ENCODE results near the gene FAM133A.

FAM133A gene

GRCh38 chrX:93673869-93674271 lies at the start of gene FAM133A:
Gene FAM133A (plus strand): TSS chrX:93674206. CDS start chrX:93709420, 35,214 bp downstream.
- peak; percentile 1 for DNase-seq (ENCODE audit: low spot score)

- no peak for DNase-seq (ENCODE audit: low spot score)
These were observed 36.4 kb upstream of the FAM133A start for GRCh38 chrX:93637591-93637990.

GRCh38 chrX:93649381-93649780 lies 24.6 kb upstream of the FAM133A start:
- no peak for DNase-seq (ENCODE audit: low spot score)

GRCh38 chrX:93660575-93660974 lies 13.4 kb upstream of the FAM133A start:
- DNase-seq (ENCODE audit: low spot score), result no peak

DNA sequence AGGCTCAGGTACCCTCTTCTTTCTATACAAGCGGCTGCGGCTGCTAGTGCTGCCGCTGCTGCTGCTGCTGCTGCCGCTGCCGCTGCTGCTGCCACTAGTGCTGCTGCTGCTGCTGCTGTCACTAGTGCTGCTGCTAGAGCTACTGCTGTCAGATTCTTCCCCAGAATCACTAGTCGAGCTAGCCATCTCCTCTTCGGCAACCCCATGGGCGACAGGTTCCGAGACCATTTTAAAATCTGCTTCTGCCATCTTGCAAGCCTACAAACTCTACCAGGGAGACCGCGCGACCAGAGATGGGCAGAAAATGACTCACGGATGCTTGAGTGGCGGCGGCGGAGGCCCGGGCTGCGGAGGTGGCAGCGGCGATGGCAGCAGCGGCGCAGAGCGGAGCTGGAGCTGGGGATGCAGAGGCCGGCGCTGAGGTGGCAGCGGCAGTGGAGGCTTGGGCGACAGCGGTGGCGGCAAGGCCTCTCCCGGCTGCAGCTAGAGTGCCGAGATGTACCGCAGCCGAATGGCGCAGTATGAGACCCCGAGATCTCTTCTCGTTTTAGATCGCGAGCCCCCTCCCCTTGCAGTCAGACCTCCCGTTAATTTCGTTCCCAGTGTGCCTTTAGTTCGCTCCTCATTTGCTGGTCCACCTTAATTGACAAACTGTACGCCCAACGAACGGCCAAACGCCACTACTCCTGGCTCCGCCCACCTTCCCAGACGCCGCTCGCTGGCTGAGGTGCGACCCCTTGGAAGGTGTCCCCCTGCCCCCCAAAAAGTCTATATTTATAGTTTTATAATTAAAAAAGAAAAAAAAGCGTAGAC lies 744 bp upstream of the FAM133A start, which contains the start of gene NAP1L3:
Gene NAP1L3, minus strand, starts transcription at position 523 of the 813 bp plus-strand sequence. Its CDS starts 274 bp downstream, at position 249.
- peak; percentile 28 for DNase-seq (ENCODE audit: low spot score)

GRCh38 chrX:93695981-93696380 lies 22.0 kb downstream of the FAM133A start:
- no peak for DNase-seq (ENCODE audit: low spot score)

GRCh38 chrX:93703701-93704100 lies 29.7 kb downstream of the FAM133A start:
- DNase-seq (ENCODE audit: low spot score), result no peak

DNA sequence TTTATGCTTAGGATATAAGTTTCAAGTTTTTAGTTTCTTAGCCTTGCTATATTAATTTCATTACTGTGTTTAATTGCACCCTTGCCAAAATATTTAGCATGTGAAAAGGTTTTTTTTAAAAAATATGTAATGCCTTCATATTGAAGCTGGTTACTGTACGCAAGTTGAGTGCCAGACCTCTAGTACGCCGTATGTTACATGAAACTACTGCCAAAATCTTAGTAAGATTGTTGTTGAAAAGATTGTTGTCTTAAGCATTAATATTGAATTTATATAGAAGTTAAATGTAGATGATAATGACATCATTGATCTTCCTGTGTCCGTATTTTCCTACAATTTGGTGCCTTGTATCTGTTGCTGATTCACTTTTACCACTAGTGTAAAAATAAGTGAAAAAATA lies 37.1 kb downstream of the FAM133A start:
- DNase-seq (ENCODE audit: low spot score), result no peak

DNA sequence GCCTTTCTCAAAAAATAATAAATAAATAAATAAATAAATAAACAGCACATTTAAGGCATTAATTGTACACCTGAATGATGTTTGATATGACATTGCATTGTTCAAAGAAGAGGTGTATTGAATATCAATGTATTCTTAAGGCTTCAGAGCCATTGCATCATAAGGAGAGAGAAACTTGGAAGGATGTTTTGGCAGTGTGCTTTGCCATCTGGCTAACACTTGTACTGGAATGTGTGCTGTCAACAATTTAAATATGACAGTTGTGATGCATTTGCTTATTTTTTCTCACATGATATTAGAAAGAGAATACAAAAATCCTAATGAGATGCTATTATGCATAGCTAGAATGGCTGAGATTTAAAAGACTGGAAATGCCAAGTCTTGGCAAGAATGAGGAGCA lies 67.8 kb downstream of the FAM133A start:
- no peak for DNase-seq (ENCODE audit: low spot score)

GRCh38 chrX:93760163-93760562 lies 86.2 kb downstream of the FAM133A start:
- DNase-seq (ENCODE audit: low spot score), result no peak

Measured in COLO829 (cell line).